ENCODE measurements around the gene BATF.

BATF gene

DNA sequence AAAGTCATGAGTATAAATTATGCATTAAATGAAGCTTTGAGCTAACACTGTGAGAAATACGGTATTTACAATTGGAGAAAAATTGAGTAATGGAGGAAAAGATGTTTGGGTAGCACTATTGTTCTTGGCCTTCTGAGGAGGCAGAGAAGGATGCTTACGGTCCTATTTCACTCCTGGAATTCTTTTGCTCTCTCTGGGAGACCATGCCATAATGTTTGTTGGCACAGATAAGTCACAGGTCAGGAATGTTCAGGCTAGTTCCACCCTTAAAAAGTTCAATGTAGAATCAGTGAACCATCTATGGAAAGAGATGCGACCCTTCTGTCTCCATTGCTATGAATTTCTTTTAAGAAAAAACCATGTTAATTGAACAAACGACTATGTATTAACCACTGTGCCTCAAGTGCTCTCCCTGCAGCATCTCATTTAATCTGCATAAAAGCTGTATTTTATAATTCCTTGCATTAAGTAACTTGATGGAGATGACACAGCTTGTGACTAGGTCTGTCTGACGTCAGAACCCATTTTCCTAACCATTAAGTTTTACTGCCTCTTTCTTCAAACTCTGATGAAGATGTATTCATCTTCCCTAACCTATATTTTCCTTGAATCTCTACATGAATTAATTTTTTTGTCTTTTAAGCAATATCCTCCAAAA lies 9.5 kb downstream of the BATF start:
- H3K27ac Mint-ChIP-seq, result peak overlapping the region; percentile 27
- peaks cover 66% of the 10 kb centered on the region for H3K36me3 Mint-ChIP-seq (ENCODE audit: low read depth)
- H3K9me3 Mint-ChIP-seq, result no peaks in the 10 kb centered on the region
- no peaks in the 10 kb centered on the region for H3K27me3 Mint-ChIP-seq (ENCODE audit: low read depth)
- DNase-seq (ENCODE audit: low spot score), result no peak
- peaks cover 57% of the 10 kb centered on the region for H3K4me1 Mint-ChIP-seq (ENCODE audit: low read depth)
- no peak overlapping the region for H3K4me3 Mint-ChIP-seq

DNA sequence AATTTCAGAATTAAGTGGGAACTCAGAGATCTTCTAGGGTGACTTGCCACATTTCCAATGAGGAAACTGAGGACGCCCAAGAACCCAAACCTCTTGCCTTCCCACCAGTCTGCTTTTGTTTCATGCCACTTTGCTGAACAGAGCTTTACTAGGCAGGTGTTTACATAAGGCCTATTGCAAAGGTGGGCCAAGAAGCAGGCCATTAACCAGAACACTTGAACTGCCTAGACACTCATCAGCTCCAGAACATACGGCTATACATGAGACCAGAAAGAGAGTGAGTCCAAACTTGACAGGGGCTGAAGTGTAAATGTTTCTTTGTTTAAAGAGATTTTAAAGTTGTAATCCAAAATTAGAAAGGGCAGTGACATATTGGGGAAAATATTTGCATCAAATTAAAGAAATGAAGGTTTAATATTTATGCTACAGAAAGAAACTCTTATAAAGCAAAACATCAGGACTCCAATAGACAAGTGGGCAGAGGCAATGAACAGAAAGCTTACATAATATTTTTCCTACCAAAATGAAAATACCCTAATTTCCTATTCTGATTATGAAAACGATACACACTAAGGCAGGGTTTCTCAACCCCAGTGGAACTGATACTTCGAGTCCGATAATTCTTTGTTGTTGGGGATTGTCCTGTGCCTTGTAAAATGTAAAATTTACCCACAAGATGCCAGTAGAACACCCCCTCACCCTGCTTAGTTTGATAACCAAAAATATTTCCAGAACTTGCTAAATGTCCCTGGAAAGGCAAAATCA lies 11.7 kb downstream of the BATF start:
- Mint-ChIP-seq H3K36me3 (ENCODE audit: low read depth) (peaks cover 58% of the 10 kb centered on the region), H3K4me1 (ENCODE audit: low read depth) (peaks cover 47% of the 10 kb centered on the region), H3K9me3 (no peaks in the 10 kb centered on the region), H3K4me3 (no peak overlapping the region), H3K27ac (no peak overlapping the region), H3K27me3 (ENCODE audit: low read depth) (no peaks in the 10 kb centered on the region)
- no peak for DNase-seq (ENCODE audit: low spot score)

DNA sequence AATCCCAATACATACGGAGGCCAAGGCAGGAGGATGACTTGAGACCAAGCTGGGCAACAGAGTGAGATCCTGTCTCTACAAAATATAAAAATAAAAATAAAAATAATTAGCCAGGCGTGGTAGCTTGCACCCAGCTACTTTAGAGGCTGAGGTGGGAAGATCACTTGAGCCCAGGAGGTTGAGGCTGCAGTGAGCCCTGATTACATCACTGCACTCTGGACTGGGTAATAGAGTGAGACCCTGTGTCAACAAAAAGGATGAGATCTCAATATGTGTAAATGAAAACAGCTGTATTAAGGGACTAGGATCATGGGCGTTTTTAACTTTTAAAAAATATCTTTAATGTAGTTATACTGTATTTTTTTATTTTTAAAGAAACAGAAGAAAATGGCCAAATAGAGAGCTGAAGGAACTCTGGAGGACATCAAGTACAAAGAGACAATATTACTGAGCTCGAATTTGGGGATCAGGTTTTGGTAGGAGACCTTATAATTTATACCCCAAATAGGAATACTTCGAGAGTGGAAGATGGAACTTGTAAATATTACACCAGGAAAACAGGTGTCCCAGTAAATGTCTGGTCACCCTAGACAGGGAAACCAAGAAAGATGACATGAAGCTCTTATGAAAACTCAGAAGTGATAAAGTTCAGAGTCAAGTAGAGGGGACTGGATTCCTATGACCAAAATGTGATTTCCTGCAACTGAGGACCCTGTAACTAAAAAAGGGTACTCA lies 13.1 kb downstream of the BATF start:
- Mint-ChIP-seq H3K27me3 (ENCODE audit: low read depth) (no peaks in the 10 kb centered on the region), H3K36me3 (ENCODE audit: low read depth) (peaks cover 56% of the 10 kb centered on the region), H3K9me3 (no peaks in the 10 kb centered on the region), H3K27ac (peak overlapping the region; percentile 67), H3K4me1 (ENCODE audit: low read depth) (peaks cover 55% of the 10 kb centered on the region), H3K4me3 (no peak overlapping the region)
- DNase-seq (ENCODE audit: low spot score), result no peak

GRCh38 chr14:75537071-75537470 lies 14.8 kb downstream of the BATF start:
- peaks cover 45% of the 10 kb centered on the region for H3K36me3 Mint-ChIP-seq (ENCODE audit: low read depth)
- H3K4me1 Mint-ChIP-seq (ENCODE audit: low read depth), result peaks cover 58% of the 10 kb centered on the region
- no peak for DNase-seq (ENCODE audit: low spot score)
- H3K27ac Mint-ChIP-seq, result no peak overlapping the region
- H3K9me3 Mint-ChIP-seq, result no peaks in the 10 kb centered on the region
- no peaks in the 10 kb centered on the region for H3K27me3 Mint-ChIP-seq (ENCODE audit: low read depth)
- H3K4me3 Mint-ChIP-seq, result no peak overlapping the region

DNA sequence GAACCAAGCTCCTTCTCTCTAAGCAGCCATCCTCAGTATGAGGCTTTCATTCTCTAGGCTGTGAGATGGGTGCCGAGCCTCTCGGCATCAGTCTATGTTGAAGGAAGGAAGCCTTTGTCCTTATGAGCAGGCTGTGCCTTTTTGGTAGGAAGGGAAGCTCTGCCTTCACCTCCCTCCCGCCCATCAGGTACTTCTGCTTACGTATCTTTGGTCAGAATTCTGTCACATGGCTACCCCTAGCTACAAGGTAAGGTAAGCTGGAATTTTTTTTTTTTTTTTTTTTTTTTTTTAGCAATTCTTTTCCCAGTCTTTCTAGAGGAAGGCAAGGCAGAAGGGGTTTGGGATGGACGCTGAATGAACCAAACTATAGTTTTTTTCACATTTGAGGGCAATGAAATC lies 16.9 kb downstream of the BATF start:
- Mint-ChIP-seq H3K27me3 (ENCODE audit: low read depth) (no peaks in the 10 kb centered on the region), H3K27ac (peak overlapping the region; percentile 64), H3K4me1 (ENCODE audit: low read depth) (peaks cover 62% of the 10 kb centered on the region), H3K9me3 (no peaks in the 10 kb centered on the region), H3K36me3 (ENCODE audit: low read depth) (peaks cover 29% of the 10 kb centered on the region), H3K4me3 (peak overlapping the region; percentile 37)
- DNase-seq (ENCODE audit: low spot score), result no peak

GRCh38 chr14:75539561-75540478 lies 17.6 kb downstream of the BATF start:
- no peaks in the 10 kb centered on the region for H3K9me3 Mint-ChIP-seq
- H3K4me1 Mint-ChIP-seq (ENCODE audit: low read depth), result peaks cover 62% of the 10 kb centered on the region
- H3K27ac Mint-ChIP-seq, result peak overlapping the region; percentile 75
- H3K27me3 Mint-ChIP-seq (ENCODE audit: low read depth), result no peaks in the 10 kb centered on the region
- DNase-seq (ENCODE audit: low spot score), result peak; percentile 55
- H3K36me3 Mint-ChIP-seq (ENCODE audit: low read depth), result peaks cover 28% of the 10 kb centered on the region
- H3K4me3 Mint-ChIP-seq, result peak overlapping the region; percentile 37

GRCh38 chr14:75540479-75540851 lies 18.2 kb downstream of the BATF start:
- Mint-ChIP-seq H3K4me3 (no peak overlapping the region), H3K27me3 (ENCODE audit: low read depth) (no peaks in the 10 kb centered on the region), H3K4me1 (ENCODE audit: low read depth) (peaks cover 59% of the 10 kb centered on the region), H3K36me3 (ENCODE audit: low read depth) (peaks cover 27% of the 10 kb centered on the region), H3K9me3 (no peaks in the 10 kb centered on the region), H3K27ac (peak overlapping the region; percentile 75)
- DNase-seq (ENCODE audit: low spot score), result no peak

DNA sequence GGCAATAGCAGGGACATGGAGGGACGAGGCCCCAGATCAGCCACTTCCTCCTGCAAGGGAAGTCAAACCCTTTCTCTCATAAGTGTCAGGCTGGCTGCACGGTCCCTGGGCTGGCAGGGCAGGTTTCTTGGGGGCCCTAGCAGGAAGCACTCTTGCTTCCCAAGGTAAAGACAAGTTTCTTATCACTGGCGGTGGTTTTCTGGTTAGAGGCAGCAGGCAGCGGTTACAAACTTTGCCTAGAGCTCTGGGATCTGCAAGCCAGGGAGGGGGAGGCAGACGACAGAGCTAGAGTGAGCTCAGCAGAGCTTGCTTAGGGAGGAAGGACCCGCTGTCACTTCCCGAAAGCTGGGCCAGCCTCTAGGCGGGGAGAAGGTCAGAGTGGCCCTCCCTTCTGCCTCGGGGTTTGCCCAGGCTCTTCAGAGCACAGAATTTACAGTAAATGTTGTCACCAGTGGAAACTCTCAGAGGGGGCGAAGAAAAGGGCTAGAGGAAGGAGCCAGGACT lies 20.4 kb downstream of the BATF start:
- Mint-ChIP-seq H3K9me3 (no peaks in the 10 kb centered on the region), H3K27ac (peak overlapping the region; percentile 94), H3K27me3 (ENCODE audit: low read depth) (no peaks in the 10 kb centered on the region), H3K4me1 (ENCODE audit: low read depth) (peaks cover 52% of the 10 kb centered on the region), H3K4me3 (peak overlapping the region; percentile 75), H3K36me3 (ENCODE audit: low read depth) (peaks cover 32% of the 10 kb centered on the region)
- peak; percentile 89 for DNase-seq (ENCODE audit: low spot score)

GRCh38 chr14:75543253-75543652 lies 21.0 kb downstream of the BATF start:
- H3K4me3 Mint-ChIP-seq, result peak overlapping the region; percentile 75

GRCh38 chr14:75543786-75544185 lies 21.5 kb downstream of the BATF start:
- Mint-ChIP-seq H3K4me1 (ENCODE audit: low read depth) (peaks cover 53% of the 10 kb centered on the region), H3K36me3 (ENCODE audit: low read depth) (peaks cover 39% of the 10 kb centered on the region), H3K4me3 (peak overlapping the region; percentile 61), H3K9me3 (no peaks in the 10 kb centered on the region), H3K27me3 (ENCODE audit: low read depth) (no peaks in the 10 kb centered on the region), H3K27ac (peak overlapping the region; percentile 94)
- no peak for DNase-seq (ENCODE audit: low spot score)

More at GRCh38 chr14:75543253-75543652, 21.0 kb downstream of the BATF start:
- no peaks in the 10 kb centered on the region for H3K9me3 Mint-ChIP-seq
- H3K36me3 Mint-ChIP-seq (ENCODE audit: low read depth), result peaks cover 36% of the 10 kb centered on the region
- H3K27ac Mint-ChIP-seq, result peak overlapping the region; percentile 94
- H3K27me3 Mint-ChIP-seq (ENCODE audit: low read depth), result no peaks in the 10 kb centered on the region
- DNase-seq (ENCODE audit: low spot score), result no peak
- peaks cover 51% of the 10 kb centered on the region for H3K4me1 Mint-ChIP-seq (ENCODE audit: low read depth)

DNA sequence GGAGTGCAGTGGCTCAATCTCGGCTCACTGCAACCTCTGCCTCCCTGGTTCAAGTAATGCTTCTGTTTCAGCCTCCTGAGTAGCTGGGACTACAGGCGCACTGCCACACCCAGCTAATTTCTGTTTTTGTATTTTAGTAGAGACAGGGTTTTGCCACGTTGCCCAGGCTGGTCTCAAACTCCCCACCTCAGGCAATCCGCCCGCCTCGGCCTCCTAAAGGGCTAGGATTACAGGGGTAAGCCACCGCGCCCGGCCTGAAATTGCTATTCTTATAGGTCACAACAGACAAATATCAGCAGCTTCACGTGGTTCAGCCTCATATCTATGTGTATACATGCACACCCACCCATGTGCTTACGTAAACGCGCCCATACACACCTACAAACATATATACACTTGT lies 23.6 kb downstream of the BATF start:
- Mint-ChIP-seq H3K27me3 (ENCODE audit: low read depth) (no peaks in the 10 kb centered on the region), H3K4me3 (no peak overlapping the region), H3K36me3 (ENCODE audit: low read depth) (peaks cover 35% of the 10 kb centered on the region), H3K27ac (no peak overlapping the region), H3K9me3 (no peaks in the 10 kb centered on the region), H3K4me1 (ENCODE audit: low read depth) (peaks cover 44% of the 10 kb centered on the region)
- DNase-seq (ENCODE audit: low spot score), result no peak

DNA sequence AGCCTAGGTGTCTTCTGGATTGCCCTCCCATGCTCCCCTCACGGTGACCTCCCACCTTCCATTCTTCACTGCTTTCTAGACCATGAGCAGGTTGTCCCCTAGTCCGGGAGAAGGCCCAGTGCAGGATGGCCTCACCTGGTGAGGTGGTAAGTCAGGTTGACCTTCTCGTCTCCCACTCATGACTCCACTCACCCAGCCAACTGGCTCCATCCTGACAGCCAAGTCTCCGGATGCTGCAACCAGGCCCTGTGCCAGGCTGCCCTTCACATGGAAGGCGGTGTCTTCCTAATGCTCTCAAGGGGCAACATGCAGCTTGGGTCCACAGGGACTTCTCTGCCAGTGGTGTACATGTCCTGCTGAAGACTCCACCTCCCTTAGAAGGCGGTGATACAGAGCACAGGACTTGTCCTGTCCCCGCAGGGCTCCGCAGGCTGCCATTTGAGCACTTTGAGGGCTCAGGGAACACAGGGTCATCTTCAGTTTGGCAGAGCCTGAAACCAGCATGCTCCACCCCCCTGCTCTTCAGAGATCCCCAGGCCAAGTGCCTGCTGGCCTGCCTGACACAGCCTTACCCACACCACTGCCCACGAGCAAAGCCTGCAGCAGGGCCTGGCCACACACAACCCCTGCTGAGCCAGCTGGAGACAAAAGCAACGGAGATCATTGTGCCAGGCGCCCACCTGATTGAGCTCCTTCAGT lies 25.4 kb downstream of the BATF start:
- DNase-seq (ENCODE audit: low spot score), result no peak
- no peaks in the 10 kb centered on the region for H3K9me3 Mint-ChIP-seq
- H3K27me3 Mint-ChIP-seq (ENCODE audit: low read depth), result no peaks in the 10 kb centered on the region
- peaks cover 35% of the 10 kb centered on the region for H3K36me3 Mint-ChIP-seq (ENCODE audit: low read depth)
- H3K4me1 Mint-ChIP-seq (ENCODE audit: low read depth), result peaks cover 29% of the 10 kb centered on the region
- H3K27ac Mint-ChIP-seq, result no peak overlapping the region
- no peak overlapping the region for H3K4me3 Mint-ChIP-seq

GRCh38 chr14:75548544-75548943 lies 26.3 kb downstream of the BATF start:
- H3K36me3 Mint-ChIP-seq (ENCODE audit: low read depth), result peaks cover 35% of the 10 kb centered on the region
- H3K4me3 Mint-ChIP-seq, result no peak overlapping the region
- no peak overlapping the region for H3K27ac Mint-ChIP-seq

More at GRCh38 chr14:75548544-75548943, 26.3 kb downstream of the BATF start:
- Mint-ChIP-seq H3K27me3 (ENCODE audit: low read depth) (no peaks in the 10 kb centered on the region), H3K4me1 (ENCODE audit: low read depth) (peaks cover 27% of the 10 kb centered on the region), H3K9me3 (no peaks in the 10 kb centered on the region)
- DNase-seq (ENCODE audit: low spot score), result no peak
